Stimulated activated CD4-positive, alpha-beta T cell treated with anti-CD3 and anti-CD28 coated beads, Interleukin-2, amount 100 ng/mL, for 4 hours (primary cell): Measurements from ENCODE around the gene TTLL5.
"Not testable (repeated sequence)": the region's sequence is repeated elsewhere in the genome, so short reads cannot be mapped to it uniquely, and the experiment has no call there.

Source experiments
- DNase-seq: peaks from one replicate; pipeline ENCODE4 v3.0.0-alpha.2; 2020; ENCODE audit warnings: low read depth

Gene TTLL5

GRCh38 chr14:75832621-75833297, 171.7 kb downstream of the TTLL5 start:
- DNase-seq, result no peak

GRCh38 chr14:75833326-75834020, 172.4 kb downstream of the TTLL5 start:
- no peak for DNase-seq

GRCh38 chr14:75835156-75835725, 174.2 kb downstream of the TTLL5 start:
- DNase-seq, result no peak

- DNase-seq, result no peak
These were observed 174.7 kb downstream of the TTLL5 start for GRCh38 chr14:75835737-75836136.

GRCh38 chr14:75837151-75837787, 176.2 kb downstream of the TTLL5 start:
- no peak for DNase-seq

GRCh38 chr14:75840911-75841310, 179.9 kb downstream of the TTLL5 start:
- DNase-seq, result no peak

- DNase-seq, result no peak
These were observed 181.5 kb downstream of the TTLL5 start for GRCh38 chr14:75842551-75842950.

- no peak for DNase-seq
These were observed 183.4 kb downstream of the TTLL5 start for GRCh38 chr14:75844486-75844885.

GRCh38 chr14:75845136-75845804, 184.2 kb downstream of the TTLL5 start:
- DNase-seq, result no peak

- DNase-seq, result not testable (repeated sequence)
These were observed 185.6 kb downstream of the TTLL5 start for GRCh38 chr14:75846694-75847093.

- DNase-seq, result no peak
These were observed 186.5 kb downstream of the TTLL5 start for GRCh38 chr14:75847584-75847983.

GRCh38 chr14:75848167-75848913, 187.3 kb downstream of the TTLL5 start:
- DNase-seq, result no peak

- no peak for DNase-seq
These were observed 188.4 kb downstream of the TTLL5 start for GRCh38 chr14:75849300-75849895.

GRCh38 chr14:75851574-75851866, 190.5 kb downstream of the TTLL5 start:
- DNase-seq, result no peak

GRCh38 chr14:75854111-75854799, 193.2 kb downstream of the TTLL5 start:
- no peak for DNase-seq

- DNase-seq, result no peak
These were observed 196.2 kb downstream of the TTLL5 start for GRCh38 chr14:75857199-75857598.

- DNase-seq, result no peak
These were observed 197.3 kb downstream of the TTLL5 start for GRCh38 chr14:75858362-75858761.

- no peak for DNase-seq
These were observed 198.7 kb downstream of the TTLL5 start for GRCh38 chr14:75859746-75860145.

GRCh38 chr14:75860561-75861160, 199.6 kb downstream of the TTLL5 start:
- no peak for DNase-seq

- DNase-seq, result no peak
These were observed 200.1 kb downstream of the TTLL5 start for GRCh38 chr14:75861161-75861621.
